Astrocyte (in vitro differentiated cells and primary cell): ENCODE measurements around the gene CCDC200. TPM values are rescaled to one million over a fixed set of nuclear protein-coding genes. Genes with fewer than 3 reads are reported as not detected.
A peak's percentile ranks its signal among the peaks of the same experiment; 100 is the strongest.
"Not testable (repeated sequence)": the region's sequence is repeated elsewhere in the genome, so short reads cannot be mapped to it uniquely, and the experiment has no call there.

Experiments used
- DNase-seq: peaks from one replicate; pipeline ENCODE4 v3.0.0-alpha.2; 2010; ENCODE audit warnings: low read depth
- FAIRE-seq: peaks from 2 replicates; lab custom pipeline; 2011; peaks lifted over from hg19 to GRCh38; lab: Jason Lieb, UNC
- H2AFZ ChIP-seq: 2 replicates; pipeline ENCODE4 v1.6.0; 2012; ENCODE audit warnings: low read depth, low read length, inconsistent platforms
- H3K27ac ChIP-seq: 2 replicates; pipeline ENCODE4 v1.5.1; 2011; ENCODE audit warnings: low read depth, low read length, inconsistent platforms
- H3K27me3 ChIP-seq: 2 replicates; pipeline ENCODE4 v1.6.0; 2011; ENCODE audit warnings: low read length, inconsistent platforms; ENCODE audit not compliant: insufficient read depth
- H3K36me3 ChIP-seq: 2 replicates; pipeline ENCODE4 v1.5.1; 2011; ENCODE audit warnings: low read length, inconsistent platforms; ENCODE audit not compliant: insufficient read depth
- H3K4me1 ChIP-seq: 2 replicates; pipeline ENCODE4 v1.5.1; 2011; ENCODE audit warnings: low read length, inconsistent platforms; ENCODE audit not compliant: insufficient read depth
- H3K4me2 ChIP-seq: 2 replicates; pipeline ENCODE4 v1.6.0; 2012; ENCODE audit warnings: low read length, inconsistent platforms
- H3K4me3 ChIP-seq: 2 replicates; pipeline ENCODE4 v1.5.1; 2011; ENCODE audit warnings: low read depth, mild to moderate bottlenecking, low read length, inconsistent platforms; ENCODE audit not compliant: insufficient read depth
- H3K79me2 ChIP-seq: 2 replicates; pipeline ENCODE4 v1.6.0; 2012; ENCODE audit warnings: mild to moderate bottlenecking, low read length, inconsistent platforms; ENCODE audit not compliant: insufficient read depth
- H3K9ac ChIP-seq: 2 replicates; pipeline ENCODE4 v1.6.0; 2012; ENCODE audit warnings: mild to moderate bottlenecking, low read length, inconsistent platforms
- H3K9me3 ChIP-seq: 2 replicates; pipeline ENCODE4 v1.5.1; 2012; ENCODE audit warnings: low read depth, mild to moderate bottlenecking, low read length, inconsistent platforms; ENCODE audit not compliant: insufficient read depth
- H4K20me1 ChIP-seq: 2 replicates; pipeline ENCODE4 v1.6.0; 2012; ENCODE audit warnings: low read length, inconsistent platforms; ENCODE audit not compliant: insufficient read depth
- H3K27ac Mint-ChIP-seq: one replicate; pipeline ENCODE4 v1.8.0; 2021; ENCODE audit warnings: mild to moderate bottlenecking, mixed read lengths; ENCODE audit not compliant: unreplicated experiment
- H3K27me3 Mint-ChIP-seq: one replicate; pipeline ENCODE4 v1.8.0; 2021; ENCODE audit warnings: low read depth, mixed read lengths; ENCODE audit not compliant: unreplicated experiment
- H3K36me3 Mint-ChIP-seq: one replicate; pipeline ENCODE4 v1.8.0; 2021; ENCODE audit warnings: low read depth, mixed read lengths; ENCODE audit not compliant: unreplicated experiment
- H3K4me1 Mint-ChIP-seq: one replicate; pipeline ENCODE4 v1.8.0; 2021; ENCODE audit warnings: low read depth, mixed read lengths; ENCODE audit not compliant: unreplicated experiment
- H3K4me3 Mint-ChIP-seq: one replicate; pipeline ENCODE4 v1.8.0; 2021; ENCODE audit warnings: mild to moderate bottlenecking, moderate library complexity, mixed read lengths; ENCODE audit not compliant: unreplicated experiment
- H3K9me3 Mint-ChIP-seq: one replicate; pipeline ENCODE4 v1.8.0; 2021; ENCODE audit warnings: mild to moderate bottlenecking, mixed read lengths; ENCODE audit not compliant: unreplicated experiment
- total RNA-seq: library from RNA; stranded (reverse); gene quantifications from 2 replicates; pipeline ENCODE4 v1.2.1, GENCODE V29; 2021

Gene CCDC200
- total RNA-seq, 1 donor from 2014 or later: not detected

- H3K79me2 ChIP-seq, H3K36me3 Mint-ChIP-seq, H3K27ac ChIP-seq, H3K4me3 ChIP-seq, H3K27me3 ChIP-seq, H3K9me3 Mint-ChIP-seq, H3K4me1 ChIP-seq, H3K9me3 ChIP-seq, H2AFZ ChIP-seq, H3K27me3 Mint-ChIP-seq, H3K4me1 Mint-ChIP-seq, FAIRE-seq, H3K4me2 ChIP-seq, H4K20me1 ChIP-seq, H3K36me3 ChIP-seq, H3K9ac ChIP-seq, DNase-seq, H3K4me3 Mint-ChIP-seq, H3K27ac Mint-ChIP-seq: not testable (repeated sequence)
Measured at GRCh38 chr17:43240596-43241352, 12.4 kb upstream of the CCDC200 start.

GRCh38 chr17:43239597-43239996, 11.2 kb upstream of the CCDC200 start:
- not testable (repeated sequence) for H3K4me3 ChIP-seq, H3K4me1 Mint-ChIP-seq, H3K27ac ChIP-seq, H3K79me2 ChIP-seq, H3K27ac Mint-ChIP-seq, H3K36me3 ChIP-seq, DNase-seq, FAIRE-seq, H3K4me2 ChIP-seq, H3K4me1 ChIP-seq, H3K9ac ChIP-seq, H3K27me3 ChIP-seq, H3K4me3 Mint-ChIP-seq, H3K27me3 Mint-ChIP-seq, H3K9me3 Mint-ChIP-seq, H2AFZ ChIP-seq, H4K20me1 ChIP-seq, H3K9me3 ChIP-seq, H3K36me3 Mint-ChIP-seq

GRCh38 chr17:43233877-43234276, 5.5 kb upstream of the CCDC200 start, which contains the start of gene RNU2-1:
Gene RNU2-1 (minus strand): TSS chr17:43233977.
- not testable (repeated sequence) for H3K36me3 Mint-ChIP-seq, FAIRE-seq, H3K4me3 ChIP-seq, H3K79me2 ChIP-seq, H3K4me3 Mint-ChIP-seq, H3K36me3 ChIP-seq, H3K27ac ChIP-seq, H3K27me3 ChIP-seq, H3K9ac ChIP-seq, H4K20me1 ChIP-seq, H3K27me3 Mint-ChIP-seq, H3K4me1 ChIP-seq, H2AFZ ChIP-seq, H3K4me2 ChIP-seq, DNase-seq, H3K9me3 Mint-ChIP-seq, H3K4me1 Mint-ChIP-seq, H3K9me3 ChIP-seq
- peak within 1 kb of the TSS; percentile 53 for H3K27ac Mint-ChIP-seq

GRCh38 chr17:43233263-43233662, 4.8 kb upstream of the CCDC200 start:
- not testable (repeated sequence) for H3K27ac ChIP-seq, H3K36me3 Mint-ChIP-seq, H3K27me3 ChIP-seq, H3K4me3 Mint-ChIP-seq, FAIRE-seq, H3K79me2 ChIP-seq, H4K20me1 ChIP-seq, DNase-seq, H3K4me1 Mint-ChIP-seq, H3K9ac ChIP-seq, H3K4me2 ChIP-seq, H2AFZ ChIP-seq, H3K4me3 ChIP-seq, H3K9me3 ChIP-seq, H3K4me1 ChIP-seq, H3K27me3 Mint-ChIP-seq, H3K36me3 ChIP-seq, H3K9me3 Mint-ChIP-seq
- H3K27ac Mint-ChIP-seq: peak overlapping the region; percentile 53

DNA sequence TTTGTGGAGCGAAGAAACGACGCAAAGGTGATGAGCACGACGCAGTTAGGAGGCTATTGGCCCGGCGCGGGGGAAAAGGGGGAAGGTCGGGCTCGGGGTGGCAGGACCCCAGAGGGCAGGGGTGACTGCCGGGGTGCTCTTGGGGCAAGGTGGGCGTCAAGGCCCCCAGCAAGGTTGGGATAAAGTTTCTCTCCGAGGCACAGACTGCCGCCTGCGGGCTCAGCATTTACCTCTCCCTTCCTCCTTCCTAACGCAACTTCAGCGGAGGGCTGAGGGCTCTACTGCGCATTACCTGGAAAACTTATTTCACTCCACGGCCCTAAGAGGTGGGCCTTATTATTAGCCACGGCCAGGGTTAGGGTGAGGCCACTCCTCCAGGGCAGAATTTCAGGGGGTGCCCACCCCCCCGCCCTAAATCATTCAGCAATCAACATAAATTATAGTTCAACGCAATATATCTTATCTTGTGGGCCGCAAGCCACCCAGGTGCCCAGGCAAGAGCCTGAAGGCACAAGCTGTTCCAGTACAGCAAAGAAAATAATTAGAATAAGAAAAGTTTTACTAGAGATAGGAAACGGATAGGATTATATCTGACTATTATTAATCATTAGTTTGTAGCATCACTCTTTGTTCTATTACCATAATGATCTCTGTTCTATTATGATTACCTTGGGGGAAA, 3.7 kb upstream of the CCDC200 start:
- peak overlapping the region; percentile 73 for H3K27ac Mint-ChIP-seq
- not testable (repeated sequence) for H3K4me1 ChIP-seq, H2AFZ ChIP-seq, DNase-seq, H3K36me3 ChIP-seq, H3K27ac ChIP-seq, H3K27me3 Mint-ChIP-seq, H3K4me1 Mint-ChIP-seq, H3K79me2 ChIP-seq, H3K4me3 ChIP-seq, H3K9me3 Mint-ChIP-seq, H3K4me3 Mint-ChIP-seq, FAIRE-seq, H3K27me3 ChIP-seq, H4K20me1 ChIP-seq, H3K36me3 Mint-ChIP-seq, H3K9me3 ChIP-seq
- H3K9ac ChIP-seq: peak overlapping the region; percentile 34
- peak overlapping the region; percentile 74 for H3K4me2 ChIP-seq
